Sigmoid colon (tissue), 7 donors: ENCODE measurements around the gene FBXW10. TPM values are rescaled to one million over a fixed set of nuclear protein-coding genes. Genes with fewer than 3 reads are reported as not detected.
A peak's percentile ranks its signal among the peaks of the same experiment; 100 is the strongest.
"Not testable (repeated sequence)": the region's sequence is repeated elsewhere in the genome, so short reads cannot be mapped to it uniquely, and the experiment has no call there.

ENCODE experiments used
- DNase-seq: peaks from one replicate; pipeline ENCODE4 v3.0.0-alpha.2; 2019
- H3K27ac ChIP-seq, 4 donors: fragments of 200-600 bp; sonication (generic); one replicate each; pipeline ENCODE4 v1.5.1; 2016 to 2019; ENCODE audit warnings: mild to moderate bottlenecking in 1 of 4
- H3K27me3 ChIP-seq, 3 donors: fragments of 200-600 bp; sonication (generic); one replicate each; pipeline ENCODE4 v1.5.1; 2019; ENCODE audit warnings: mild to moderate bottlenecking in 1 of 3
- H3K36me3 ChIP-seq, 4 donors: fragments of 200-600 bp; sonication (generic); one replicate each; pipeline ENCODE4 v1.5.1; 2016 to 2019
- H3K4me1 ChIP-seq, 4 donors: fragments of 200-600 bp; sonication (generic); one replicate each; pipeline ENCODE4 v1.5.1; 2017 to 2019
- H3K4me3 ChIP-seq, 4 donors: fragments of 200-600 bp; sonication (generic); one replicate each; pipeline ENCODE4 v1.5.1; 2017 to 2019; ENCODE audit warnings: mild to moderate bottlenecking in 2 of 4, moderate library complexity in 1 of 4
- H3K9me3 ChIP-seq, 4 donors: fragments of 200-600 bp in 3 of 4; sonication (generic) in 3 of 4; one replicate each; pipeline versions ENCODE4 v1.5.1 to v1.6.1; 2013 to 2019
- WGBS, 2 donors: extraction: QIAGEN DNeasy Blood & Tissue Kit; methylation state at CpG; one replicate each; pipeline ENCODE4 v1.1.7; 2013; 5-methylcytosine and 5-hydroxymethylcytosine counted together
- intact Hi-C: fragments of 100-400 bp; cut with DNase I; formaldehyde crosslinking; loops from one replicate; pipeline ENCODE4 v1.15.1; 2023
- polyA plus RNA-seq, 3 donors: library from polyadenylated mRNA; stranded (reverse); fragments of 200-250 nt; gene quantifications; one replicate each; pipeline ENCODE4 v1.2.3, GENCODE V29; 2013
- total RNA-seq, 4 donors: library from RNA; depleted of rRNA; stranded (reverse); fragments of >200 nt; gene quantifications; one replicate each; pipeline ENCODE4 v1.1.0, GENCODE V29; 2016
- donor health status: healthy with polysubstance abuse.
- donor health status: Bipolar disorder and iron deficiency.
- donor health status: healthy.

Gene FBXW10
- total and polyA plus RNA-seq, 7 donors, result 0.03 to 0.33 (median 0.28) TPM; not detected in 4

GRCh38 chr17:18722612-18723011, 21.2 kb upstream of the FBXW10 start:
- H3K4me1 ChIP-seq, H3K9me3 ChIP-seq, H3K36me3 ChIP-seq, intact Hi-C loops, DNase-seq, H3K27me3 ChIP-seq: not testable (repeated sequence)
- WGBS, 2 donors, result 82 to 94% methylated on average over 5 of the region's 5 CpGs
- H3K27ac ChIP-seq, result peak overlapping the region in 3 of 4 donors; percentile 31 to 46 (median 31)
- H3K4me3 ChIP-seq, result peak overlapping the region in 1 of 4 donors; percentile 7

DNA sequence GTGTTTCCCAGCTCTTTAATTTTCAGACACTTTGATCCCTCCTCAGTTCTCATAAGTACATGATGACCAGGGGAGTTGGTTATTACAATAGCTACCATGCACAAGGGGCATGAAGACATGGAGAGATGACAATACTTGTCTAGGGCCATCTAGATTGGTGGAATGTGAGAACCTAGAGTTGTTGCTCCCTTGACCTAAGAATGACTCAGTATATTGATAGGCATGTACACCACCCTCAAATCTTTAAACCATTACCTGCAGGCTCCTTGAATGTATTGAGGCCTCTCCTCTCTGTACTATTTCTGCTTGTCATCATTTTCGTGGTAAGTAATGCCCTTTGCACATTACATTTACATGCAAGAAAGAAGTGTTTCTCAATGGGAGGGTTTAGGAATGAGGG, 20.3 kb upstream of the FBXW10 start:
- H3K4me1 ChIP-seq, H3K9me3 ChIP-seq, H3K4me3 ChIP-seq, H3K27me3 ChIP-seq, DNase-seq, intact Hi-C loops, H3K27ac ChIP-seq, H3K36me3 ChIP-seq: not testable (repeated sequence)
- 81 to 88% methylated on average over 1 of the region's 1 CpG for WGBS, 2 donors

GRCh38 chr17:18732438-18732837, 11.4 kb upstream of the FBXW10 start:
- intact Hi-C loops, H3K4me3 ChIP-seq, H3K4me1 ChIP-seq, DNase-seq, H3K27ac ChIP-seq, H3K27me3 ChIP-seq, H3K9me3 ChIP-seq, H3K36me3 ChIP-seq: not testable (repeated sequence)
- WGBS, 2 donors, result 78 to 87% methylated on average over 1 of the region's 1 CpG

DNA sequence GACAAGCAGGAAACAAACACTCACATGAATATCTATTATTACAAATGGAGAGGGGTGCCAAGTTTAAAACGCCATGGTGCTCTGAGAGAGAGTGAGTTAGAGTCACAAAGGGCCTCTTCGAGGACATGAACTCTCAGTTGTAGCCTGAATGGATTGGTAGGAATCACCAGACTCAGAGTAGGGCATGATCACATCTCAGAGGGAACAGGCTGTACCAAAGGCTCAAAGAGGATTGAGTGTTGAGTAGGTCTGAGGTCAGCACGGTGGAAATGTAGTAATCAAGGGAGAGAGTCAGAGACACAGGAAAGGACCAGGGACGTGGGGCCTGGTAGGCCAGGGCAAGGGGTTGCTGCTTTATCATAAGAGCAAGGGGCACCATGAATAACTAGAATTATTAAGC, 10.5 kb upstream of the FBXW10 start:
- H3K27ac ChIP-seq, intact Hi-C loops, H3K4me1 ChIP-seq, H3K36me3 ChIP-seq, H3K4me3 ChIP-seq, DNase-seq, H3K9me3 ChIP-seq, H3K27me3 ChIP-seq: not testable (repeated sequence)
- 87 to 92% methylated on average over 4 of the region's 4 CpGs for WGBS, 2 donors

DNA sequence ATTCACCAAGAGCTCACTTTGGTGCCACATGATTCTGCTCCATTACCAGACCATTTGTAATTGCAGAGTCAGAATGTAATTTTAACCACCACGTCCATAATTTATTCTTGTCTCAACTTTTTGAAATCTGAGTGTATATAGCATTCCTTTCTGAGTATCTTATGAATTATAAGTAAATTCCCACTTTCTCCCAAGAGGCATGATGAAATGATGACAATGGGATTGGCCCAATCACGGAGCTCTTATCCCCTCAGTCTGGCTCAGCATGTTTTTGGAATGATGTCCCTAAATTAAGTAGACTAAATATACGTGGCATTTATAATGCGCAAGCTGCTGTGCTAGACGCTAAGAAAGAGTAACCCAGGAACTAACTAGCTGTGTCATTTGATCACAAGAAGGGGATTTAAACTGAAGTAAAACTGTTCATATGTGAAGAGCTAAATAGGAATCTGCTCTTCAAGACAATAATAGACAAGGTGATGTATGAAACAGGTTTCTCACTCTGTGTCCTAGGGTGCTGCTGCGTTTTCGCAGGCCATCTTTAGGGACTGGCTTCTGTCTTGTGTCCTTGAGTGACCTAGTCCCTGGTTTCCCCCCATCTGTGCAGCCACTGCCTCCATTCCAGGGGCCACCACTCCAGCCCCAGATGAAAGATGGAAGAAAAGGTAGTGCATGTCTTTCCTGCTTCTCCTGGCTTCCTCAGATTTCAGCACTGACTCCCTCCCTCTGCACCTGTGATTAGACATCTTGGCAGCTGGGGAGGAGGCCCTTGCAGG, 4.0 kb upstream of the FBXW10 start:
- 86 to 90% methylated on average over 7 of the region's 7 CpGs for WGBS, 2 donors
- H3K36me3 ChIP-seq, intact Hi-C loops, H3K4me3 ChIP-seq, H3K4me1 ChIP-seq, H3K9me3 ChIP-seq, DNase-seq, H3K27me3 ChIP-seq, H3K27ac ChIP-seq: not testable (repeated sequence)

GRCh38 chr17:18741228-18741627, 2.6 kb upstream of the FBXW10 start:
- H3K9me3 ChIP-seq, H3K4me3 ChIP-seq, H3K36me3 ChIP-seq, H3K4me1 ChIP-seq, H3K27me3 ChIP-seq, DNase-seq, H3K27ac ChIP-seq, intact Hi-C loops: not testable (repeated sequence)
- 17 to 75% methylated on average over 3 to 4 of the region's 6 CpGs for WGBS, 2 donors

GRCh38 chr17:18744726-18745125, 872 bp downstream of the FBXW10 start:
- DNase-seq, intact Hi-C loops, H3K27me3 ChIP-seq, H3K27ac ChIP-seq, H3K4me1 ChIP-seq, H3K36me3 ChIP-seq, H3K4me3 ChIP-seq, H3K9me3 ChIP-seq: not testable (repeated sequence)
- 17 to 41% methylated on average over 4 of the region's 4 CpGs for WGBS, 2 donors

GRCh38 chr17:18746551-18746950, 2.7 kb downstream of the FBXW10 start:
- H3K36me3 ChIP-seq, DNase-seq, H3K9me3 ChIP-seq, H3K27me3 ChIP-seq, H3K4me3 ChIP-seq, intact Hi-C loops, H3K4me1 ChIP-seq, H3K27ac ChIP-seq: not testable (repeated sequence)
- WGBS, 2 donors, result 39 to 69% methylated on average over 3 of the region's 3 CpGs

DNA sequence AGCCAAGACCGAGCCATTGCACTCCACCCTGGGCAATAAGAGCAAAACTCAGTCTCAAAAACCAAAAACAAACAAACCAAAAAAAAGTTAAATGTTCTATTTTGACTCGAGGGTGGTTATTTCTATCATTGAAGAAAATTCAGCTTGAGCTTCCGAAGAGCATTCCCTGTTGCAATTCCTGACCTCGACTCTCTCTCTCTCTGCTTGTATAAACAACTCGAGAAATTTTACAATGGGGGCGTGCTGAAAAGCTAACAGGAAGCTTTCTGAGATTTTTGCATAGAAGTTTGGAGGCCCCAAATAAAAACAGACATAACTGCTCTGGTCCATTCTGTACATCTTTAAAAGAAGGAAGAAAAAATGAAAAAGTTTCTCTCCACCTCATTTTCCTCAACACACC, 3.6 kb downstream of the FBXW10 start:
- H3K27me3 ChIP-seq, H3K4me1 ChIP-seq, H3K9me3 ChIP-seq, DNase-seq, intact Hi-C loops, H3K36me3 ChIP-seq, H3K4me3 ChIP-seq, H3K27ac ChIP-seq: not testable (repeated sequence)
- WGBS, 2 donors, result 31 to 59% methylated on average over 6 of the region's 6 CpGs

- H3K36me3 ChIP-seq, H3K4me3 ChIP-seq, H3K9me3 ChIP-seq, H3K27ac ChIP-seq, intact Hi-C loops, DNase-seq, H3K27me3 ChIP-seq, H3K4me1 ChIP-seq: not testable (repeated sequence)
- 89 to 94% methylated on average over 1 of the region's 1 CpG for WGBS, 2 donors
Observed at GRCh38 chr17:18750242-18750641, 6.4 kb downstream of the FBXW10 start.

- H3K9me3 ChIP-seq, H3K27me3 ChIP-seq, H3K4me3 ChIP-seq, DNase-seq, intact Hi-C loops, H3K4me1 ChIP-seq, H3K27ac ChIP-seq, H3K36me3 ChIP-seq: not testable (repeated sequence)
- WGBS, 2 donors, result 75 to 90% methylated on average over 5 of the region's 6 CpGs
Observed at GRCh38 chr17:18753829-18754409, 10.1 kb downstream of the FBXW10 start.

DNA sequence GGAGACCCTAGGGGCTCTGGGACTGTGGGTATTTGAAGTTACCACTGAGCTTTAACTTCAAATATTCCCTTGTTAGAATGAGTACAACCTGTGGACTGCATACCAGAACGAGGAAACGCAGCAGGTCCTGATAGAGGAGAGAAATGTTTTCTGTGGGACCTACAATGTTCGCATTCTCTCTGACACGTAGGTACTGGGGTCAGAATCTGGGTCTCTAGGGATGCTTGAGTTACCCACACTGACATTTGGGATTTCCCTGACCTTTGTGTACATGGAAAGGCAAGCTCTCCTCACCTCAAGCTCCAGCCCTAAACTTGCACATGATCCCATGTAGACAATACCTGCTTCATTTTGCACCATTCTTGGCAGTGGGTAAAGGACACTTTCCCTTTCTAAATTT, 12.1 kb downstream of the FBXW10 start:
- DNase-seq, H3K36me3 ChIP-seq, H3K27me3 ChIP-seq, H3K9me3 ChIP-seq, intact Hi-C loops, H3K27ac ChIP-seq, H3K4me3 ChIP-seq, H3K4me1 ChIP-seq: not testable (repeated sequence)
- 87 to 90% methylated on average over 4 of the region's 4 CpGs for WGBS, 2 donors

GRCh38 chr17:18757368-18758044, 13.7 kb downstream of the FBXW10 start:
- H3K4me1 ChIP-seq, intact Hi-C loops, H3K27me3 ChIP-seq, DNase-seq, H3K4me3 ChIP-seq, H3K27ac ChIP-seq, H3K36me3 ChIP-seq, H3K9me3 ChIP-seq: not testable (repeated sequence)
- 87 to 88% methylated on average over 8 of the region's 8 CpGs for WGBS, 2 donors
